Endothelial cell of umbilical vein (primary cell): ENCODE measurements around the gene ZNF488. TPM values are rescaled to one million over a fixed set of nuclear protein-coding genes. Genes with fewer than 3 reads are reported as not detected.

ENCODE experiments used
- BruUV-seq: library from RNA; stranded (reverse); fragments of 400-500 nt; replicated peaks from 2 replicates; lab custom pipeline; 2021; lab: Mats Ljungman, UMichigan
- CTCF ChIA-PET: fragments of 300-600, 350-600 bp; sonication (Branson Sonifier 250); formaldehyde crosslinking; loops from one replicate; lab custom pipeline; 2021; ENCODE audit warnings: antibody characterized with exemption, inconsistent platforms; lab: Charles Lee
- POLR2A ChIA-PET: fragments of 300-600, 350-600 bp; sonication (Branson Sonifier 250); formaldehyde crosslinking; loops from one replicate; lab custom pipeline; 2021; ENCODE audit warnings: antibody characterized with exemption, inconsistent platforms; lab: Charles Lee
- DNase-seq: peaks from one replicate; pipeline ENCODE4 v3.0.0-alpha.2; 2011; ENCODE audit warnings: low read depth, low spot score
- FAIRE-seq: peaks from 2 replicates; lab custom pipeline; 2011; peaks lifted over from hg19 to GRCh38; lab: Jason Lieb, UNC
- H2AFZ ChIP-seq: 2 replicates; pipeline ENCODE4 v1.6.0; 2012; ENCODE audit warnings: low read depth, low read length, control low read depth, inconsistent platforms
- H3K27ac ChIP-seq: 2 replicates; pipeline ENCODE4 v1.5.1; 2011; ENCODE audit warnings: low read depth, mild to moderate bottlenecking, control low read depth, low read length, moderate library complexity; ENCODE audit not compliant: insufficient read depth
- H3K27me3 ChIP-seq, 2 experiments: 2 replicates each; pipeline versions ENCODE4 v1.6.0 to v1.6.1; 2011; ENCODE audit warnings: low read length in 2 of 2, mixed read lengths in 1 of 2; ENCODE audit not compliant: control insufficient read depth in 2 of 2, insufficient read depth in 2 of 2
- H3K36me3 ChIP-seq, 2 experiments: 2 replicates in 1 of 2; 3 replicates in 1 of 2; pipeline ENCODE4 v1.5.1; 2011; ENCODE audit warnings: low read length in 2 of 2, mild to moderate bottlenecking in 1 of 2, moderate library complexity in 1 of 2; ENCODE audit not compliant: control insufficient read depth in 2 of 2, insufficient read depth in 2 of 2; ENCODE audit errors: extremely low read depth in 1 of 2
- H3K4me1 ChIP-seq: 3 replicates; pipeline ENCODE4 v1.5.1; 2011; ENCODE audit warnings: mild to moderate bottlenecking, low read length; ENCODE audit not compliant: control insufficient read depth, insufficient read depth; ENCODE audit errors: extremely low read depth
- H3K4me2 ChIP-seq: 2 replicates; pipeline ENCODE4 v1.6.1; 2011; ENCODE audit warnings: low read length, control low read depth, mixed read lengths; ENCODE audit not compliant: insufficient read depth
- H3K4me3 ChIP-seq, 3 experiments: fragments of 200-600 bp in 1 of 3; sonication (generic), shearing (Covaris generic) in 1 of 3; replicated peaks in 1 of 3; 2 replicates each; pipeline ENCODE4 v1.5.1; 2011 to 2016; ENCODE audit warnings: control low read depth in 3 of 3, low read length in 3 of 3, mild to moderate bottlenecking in 2 of 3, inconsistent platforms in 1 of 3, low read depth in 1 of 3, moderate library complexity in 1 of 3; ENCODE audit not compliant: insufficient read depth in 1 of 3
- H3K79me2 ChIP-seq: 2 replicates; pipeline ENCODE4 v1.6.0; 2012; ENCODE audit warnings: low read length, inconsistent platforms; ENCODE audit not compliant: control insufficient read depth, insufficient read depth
- H3K9ac ChIP-seq: replicated peaks from 2 replicates; pipeline ENCODE3; 2011; ENCODE audit warnings: low read length, control low read depth; ENCODE audit not compliant: insufficient read depth; ENCODE audit errors: extremely low read depth
- H3K9me1 ChIP-seq: replicated peaks from 3 replicates; pipeline ENCODE4 v1.6.0; 2011; ENCODE audit warnings: mild to moderate bottlenecking, low read length; ENCODE audit not compliant: control insufficient read depth, insufficient read depth; ENCODE audit errors: extremely low read depth
- H3K9me3 ChIP-seq: replicated peaks from 2 replicates; pipeline ENCODE4 v1.5.1; 2012; ENCODE audit warnings: low read length, inconsistent platforms; ENCODE audit not compliant: control insufficient read depth, insufficient read depth
- H4K20me1 ChIP-seq: replicated peaks from 2 replicates; pipeline ENCODE3; 2011; ENCODE audit warnings: mild to moderate bottlenecking, low read length; ENCODE audit not compliant: control insufficient read depth, insufficient read depth; ENCODE audit errors: extremely low read depth
- CTCF ChIP-seq, 2 donors: IDR thresholded peaks; 1 replicate in 1 of 2; 2 replicates in 1 of 2; pipeline ENCODE4 v1.5.1; 2011; ENCODE audit warnings: low read length in 2 of 2, mild to moderate bottlenecking in 2 of 2, moderate library complexity in 2 of 2, control low read depth in 1 of 2, inconsistent platforms in 1 of 2, low read depth in 1 of 2; ENCODE audit not compliant: insufficient read depth in 1 of 2; ENCODE audit errors: extremely low read depth in 1 of 2
- EZH2 ChIP-seq: IDR thresholded peaks from 2 replicates; pipeline ENCODE4 v1.6.1; 2012; ENCODE audit warnings: borderline replicate concordance, low read depth, mild to moderate bottlenecking, moderate library complexity, low read length, inconsistent platforms; ENCODE audit not compliant: severe bottlenecking
- FOS ChIP-seq: IDR thresholded peaks from 2 replicates; pipeline ENCODE4 v1.6.1; 2011; ENCODE audit warnings: mild to moderate bottlenecking, low read length, moderate library complexity, borderline replicate concordance; ENCODE audit not compliant: insufficient read depth
- GATA2 ChIP-seq: IDR thresholded peaks from 2 replicates; pipeline ENCODE4 v1.7.0; 2011; ENCODE audit warnings: low read depth, mild to moderate bottlenecking, moderate library complexity, mixed read lengths, low read length; ENCODE audit not compliant: insufficient read length, insufficient read depth
- JUN ChIP-seq: IDR thresholded peaks from 2 replicates; pipeline ENCODE4 v1.6.1; 2011; ENCODE audit warnings: borderline replicate concordance, low read depth; ENCODE audit not compliant: insufficient read length, insufficient read depth
- MAX ChIP-seq: IDR thresholded peaks from 2 replicates; pipeline ENCODE4 v1.6.1; 2011; ENCODE audit not compliant: insufficient read depth, insufficient read length
- MYC ChIP-seq: IDR thresholded peaks from one replicate; pipeline ENCODE4 v1.6.1; 2011; ENCODE audit warnings: mild to moderate bottlenecking, low read depth, low read length
- POLR2A ChIP-seq: IDR thresholded peaks from 2 replicates; pipeline ENCODE4 v1.6.1; 2012; ENCODE audit warnings: low read depth, mild to moderate bottlenecking, control low read depth, low read length
- POLR2AphosphoS5 ChIP-seq: IDR thresholded peaks from 2 replicates; pipeline ENCODE4 v1.6.1; 2012; ENCODE audit warnings: low read depth, mild to moderate bottlenecking, control low read depth, low read length, moderate library complexity; ENCODE audit not compliant: insufficient read depth
- dilution Hi-C: fragments of 300-500 bp; cut with MboI; formaldehyde crosslinking; loops from one replicate; pipeline ENCODE4 v1.15.0; 2019; ENCODE audit warnings: low sequenced_read_pairs; ENCODE audit not compliant: extremely low pct_ligation_motif_present
- intact Hi-C: fragments of 100-400 bp; cut with micrococcal nuclease; formaldehyde crosslinking; loops from one replicate; pipeline ENCODE4 v1.10.0; 2022
- polyA plus RNA-seq, 4 experiments: library from polyadenylated mRNA; depleted of rRNA in 3 of 4; stranded (reverse) in 3 of 4; unstranded in 1 of 4; fragments of >200 nt; gene quantifications; 2 replicates each; pipeline versions ENCODE4 v1.2.1 to v1.2.3, GENCODE V29; 2011 to 2012; ENCODE audit warnings: missing spikeins in 1 of 4
- total RNA-seq: library from RNA; stranded (reverse); gene quantifications from 2 replicates; pipeline ENCODE4 v1.2.3, GENCODE V29; 2021

Gene ZNF488
- total and polyA plus RNA-seq, 2 donors (not counting 3 experiments of a cell fraction or from before 2014, with no cell fraction given) = 0.21 to 0.38 TPM

- Histone ChIP-seq H3K9me1 (no peaks in the 10 kb centered on the region), H3K27me3 (no peaks in the 10 kb centered on the region), H4K20me1 (no peaks in the 10 kb centered on the region), H3K79me2 (no peaks in the 10 kb centered on the region), H3K9me3 (no peaks in the 10 kb centered on the region), H3K36me3 (no peaks in the 10 kb centered on the region), H3K27ac (no peak overlapping the region), H3K9ac (no peak overlapping the region), H3K4me3 (no peak overlapping the region), H3K4me1 (peaks cover 15% of the 10 kb centered on the region), H3K4me2 (no peak overlapping the region), H2AFZ (no peak overlapping the region)
- dilution Hi-C loops = no loop called here
- CTCF ChIA-PET = no interaction called here
- intact Hi-C loops = no loop called here
- TF ChIP-seq EZH2 (no peak), POLR2AphosphoS5 (no peak), MYC (no peak), FOS (no peak), GATA2 (no peak), POLR2A (no peak), CTCF (IDR thresholded peaks at IDR 0.05; ENCODE audit: extremely low read depth in 1 of 2, insufficient read depth in 1 of 2, low read depth in 1 of 2, low read length in 2 of 2) (no peak), MAX (no peak), JUN (no peak)
- DNase-seq = no peak
- BruUV-seq = no TSS peak
- FAIRE-seq = no peak
- POLR2A ChIA-PET = no interaction called here
Observed at GRCh38 chr10:47414227-47414592, 30.1 kb upstream of the ZNF488 start.
